HT1080 (cell line): Measurements from ENCODE around the gene APRT. TPM values are rescaled to one million over a fixed set of nuclear protein-coding genes. Genes with fewer than 3 reads are reported as not detected.

Experiments used
- total RNA-seq: library from RNA; depleted of rRNA; stranded (reverse); fragments of >200 nt; shearing (Covaris generic); gene quantifications from 2 replicates; pipeline ENCODE4 v1.2.3, GENCODE V29; 2014; rRNA removed

Gene APRT
- total RNA-seq, 1 experiment from 2014 or later, result 374 TPM

Other genes starting within 250 kb of the APRT start
- 18.7 and 21.7 TPM in 2 replicates for gene ZC3H18, start 241.5 kb downstream of the APRT start, total RNA-seq
- gene IL17C, start 173.4 kb downstream of the APRT start, total RNA-seq, result not detected in 2 replicates
- gene CYBA, start 160.9 kb downstream of the APRT start, total RNA-seq, result 0.10 TPM in 1 of 2 replicates, not detected in the other
- gene MVD, start 148.8 kb downstream of the APRT start, total RNA-seq, result 58.6 and 60.3 TPM in 2 replicates
- gene SNAI3, start 125.4 kb downstream of the APRT start, total RNA-seq, result 0.30 and 0.51 TPM in 2 replicates
- gene RNF166, start 105.5 kb downstream of the APRT start, total RNA-seq, result 31.9 and 38.1 TPM in 2 replicates
- 26.6 and 31.0 TPM in 2 replicates for gene CTU2, start 105.4 kb downstream of the APRT start, total RNA-seq
- 152 and 159 TPM in 2 replicates for gene PIEZO1, start 26.7 kb downstream of the APRT start, total RNA-seq
- gene CDT1, start 8.1 kb downstream of the APRT start, total RNA-seq, result 33.5 and 64.6 TPM in 2 replicates
- gene GALNS, start 45.0 kb upstream of the APRT start, total RNA-seq, result 5.1 and 7.4 TPM in 2 replicates
- gene TRAPPC2L, start 45.2 kb upstream of the APRT start, total RNA-seq, result 58.5 and 74.3 TPM in 2 replicates
- gene PABPN1L, start 54.7 kb upstream of the APRT start, total RNA-seq, result not detected in 2 replicates
- not detected in 2 replicates for gene CBFA2T3, start 165.3 kb upstream of the APRT start, total RNA-seq